ENCODE results near the gene CCSAP.

DNA sequence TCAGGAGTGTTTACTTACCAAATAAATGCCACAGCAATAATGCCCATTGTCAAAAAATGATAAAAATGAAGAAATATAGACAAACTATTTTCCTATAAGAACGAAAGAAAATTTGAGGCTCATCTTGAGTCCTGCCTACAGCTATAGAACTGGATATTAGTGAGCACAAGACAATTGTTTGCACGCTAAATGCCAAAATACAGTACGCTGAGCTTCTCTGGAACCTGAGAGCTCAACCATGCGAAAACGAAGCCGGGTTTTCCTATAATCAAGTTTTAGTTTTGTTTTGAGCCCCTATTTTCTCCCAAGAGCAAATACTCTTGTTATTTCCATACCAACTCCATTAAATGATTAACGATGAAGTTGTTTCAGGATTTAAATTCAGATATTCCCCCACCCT, 42.0 kb upstream of the CCSAP start:
- TF ChIP-seq, protein P1, sequence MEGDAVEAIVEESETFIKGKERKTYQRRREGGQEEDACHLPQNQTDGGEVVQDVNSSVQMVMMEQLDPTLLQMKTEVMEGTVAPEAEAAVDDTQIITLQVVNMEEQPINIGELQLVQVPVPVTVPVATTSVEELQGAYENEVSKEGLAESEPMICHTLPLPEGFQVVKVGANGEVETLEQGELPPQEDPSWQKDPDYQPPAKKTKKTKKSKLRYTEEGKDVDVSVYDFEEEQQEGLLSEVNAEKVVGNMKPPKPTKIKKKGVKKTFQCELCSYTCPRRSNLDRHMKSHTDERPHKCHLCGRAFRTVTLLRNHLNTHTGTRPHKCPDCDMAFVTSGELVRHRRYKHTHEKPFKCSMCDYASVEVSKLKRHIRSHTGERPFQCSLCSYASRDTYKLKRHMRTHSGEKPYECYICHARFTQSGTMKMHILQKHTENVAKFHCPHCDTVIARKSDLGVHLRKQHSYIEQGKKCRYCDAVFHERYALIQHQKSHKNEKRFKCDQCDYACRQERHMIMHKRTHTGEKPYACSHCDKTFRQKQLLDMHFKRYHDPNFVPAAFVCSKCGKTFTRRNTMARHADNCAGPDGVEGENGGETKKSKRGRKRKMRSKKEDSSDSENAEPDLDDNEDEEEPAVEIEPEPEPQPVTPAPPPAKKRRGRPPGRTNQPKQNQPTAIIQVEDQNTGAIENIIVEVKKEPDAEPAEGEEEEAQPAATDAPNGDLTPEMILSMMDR (IDR thresholded peaks at IDR 0.05 in 4 of 5, conservative IDR thresholded peaks at IDR 0.05 in 1 of 5), result no peak
- TF ChIP-seq POLR2A (IDR thresholded peaks at IDR 0.05), result no peak

Measured in gastrocnemius medialis (tissue), 4 donors.